Activated CD4-positive, alpha-beta T cell treated with anti-CD3 and anti-CD28 coated beads, Interleukin-2, Interleukin-4, amounts not matched to agents 100 ng/mL and 50 ng/mL, durations not matched to agents 16 hours and 8 hours (primary cell): ENCODE results near the gene TGM3.

ENCODE experiments used
- DNase-seq: peaks from one replicate; pipeline ENCODE4 v3.0.0-alpha.2; 2020; ENCODE audit warnings: low spot score

Gene TGM3

GRCh38 chr20:2285193-2285592 lies 10.6 kb upstream of the TGM3 start:
- no peak for DNase-seq

- no peak for DNase-seq
These were observed 10.2 kb upstream of the TGM3 start for GRCh38 chr20:2285613-2286012.

- no peak for DNase-seq
These were observed 8.3 kb upstream of the TGM3 start for GRCh38 chr20:2287504-2287903.

GRCh38 chr20:2289475-2289874 lies 6.3 kb upstream of the TGM3 start:
- DNase-seq = no peak

- DNase-seq = no peak
These were observed 5.3 kb upstream of the TGM3 start for GRCh38 chr20:2290486-2290885.

GRCh38 chr20:2292416-2293110 lies 3.2 kb upstream of the TGM3 start:
- DNase-seq = no peak

GRCh38 chr20:2293486-2293885 lies 2.3 kb upstream of the TGM3 start:
- DNase-seq = no peak

GRCh38 chr20:2293971-2294370 lies 1.8 kb upstream of the TGM3 start:
- DNase-seq = no peak

GRCh38 chr20:2295286-2295685 lies 515 bp upstream of the TGM3 start:
- no peak for DNase-seq

GRCh38 chr20:2296524-2297356 lies 939 bp downstream of the TGM3 start:
- DNase-seq = no peak

- no peak for DNase-seq
These were observed 1.5 kb downstream of the TGM3 start for GRCh38 chr20:2297357-2297728.

GRCh38 chr20:2298116-2298515 lies 2.3 kb downstream of the TGM3 start:
- no peak for DNase-seq

GRCh38 chr20:2298701-2299100 lies 2.9 kb downstream of the TGM3 start:
- DNase-seq = no peak

GRCh38 chr20:2299301-2299700 lies 3.5 kb downstream of the TGM3 start:
- no peak for DNase-seq

- DNase-seq = no peak
These were observed 4.2 kb downstream of the TGM3 start for GRCh38 chr20:2300002-2300401.

- no peak for DNase-seq
These were observed 4.6 kb downstream of the TGM3 start for GRCh38 chr20:2300420-2300819.

- no peak for DNase-seq
These were observed 5.4 kb downstream of the TGM3 start for GRCh38 chr20:2301164-2301622.

- DNase-seq = no peak
These were observed 6.7 kb downstream of the TGM3 start for GRCh38 chr20:2302384-2303060.

- DNase-seq = no peak
These were observed 7.9 kb downstream of the TGM3 start for GRCh38 chr20:2303673-2304072.

GRCh38 chr20:2304180-2304579 lies 8.4 kb downstream of the TGM3 start:
- no peak for DNase-seq

- DNase-seq = no peak
These were observed 9.2 kb downstream of the TGM3 start for GRCh38 chr20:2305029-2305428.

- DNase-seq = no peak
These were observed 9.7 kb downstream of the TGM3 start for GRCh38 chr20:2305479-2305878.

- no peak for DNase-seq
These were observed 10.1 kb downstream of the TGM3 start for GRCh38 chr20:2305946-2306345.
